BE2C (cell line): ENCODE results near the gene LPCAT3.
"Not testable (repeated sequence)": the region's sequence is repeated elsewhere in the genome, so short reads cannot be mapped to it uniquely, and the experiment has no call there.

Experiments used
- DNase-seq: peaks from one replicate; pipeline ENCODE4 v3.0.0-alpha.2; 2020
- H3K27me3 ChIP-seq: fragments of 250-450 bp; sonication (Bioruptor Pico); 2 replicates; pipeline ENCODE4 v1.5.1; 2020; ENCODE audit warnings: mild to moderate bottlenecking
- H3K36me3 ChIP-seq: fragments of 250-450 bp; sonication (Bioruptor Pico); 2 replicates; pipeline ENCODE4 v1.5.1; 2020; ENCODE audit warnings: mild to moderate bottlenecking
- H3K4me1 ChIP-seq: fragments of 250-450 bp; sonication (Bioruptor Pico); 2 replicates; pipeline ENCODE4 v1.5.1; 2020
- H3K4me3 ChIP-seq: 2 replicates; pipeline ENCODE4 v1.5.1; 2011; ENCODE audit warnings: low read depth, low read length
- H3K9me3 ChIP-seq: fragments of 250-450 bp; sonication (Bioruptor Pico); 2 replicates; pipeline ENCODE4 v1.5.1; 2020
- CTCF ChIP-seq: IDR thresholded peaks from 2 replicates; pipeline ENCODE4 v1.5.1; 2012; ENCODE audit warnings: mild to moderate bottlenecking, low read depth, low read length

LPCAT3 gene

GRCh38 chr12:7039403-7039802 lies 21.1 kb upstream of the LPCAT3 start:
- Histone ChIP-seq H3K4me1 (no peaks in the 10 kb centered on the region), H3K27me3 (no peaks in the 10 kb centered on the region; the same call in 1 of the 2 replicates), H3K36me3 (no peaks in the 10 kb centered on the region), H3K9me3 (no peaks in the 10 kb centered on the region), H3K4me3 (no peak overlapping the region)
- no peak for TF ChIP-seq CTCF
- no peak for DNase-seq

GRCh38 chr12:7038591-7038990 lies 20.3 kb upstream of the LPCAT3 start:
- no peaks in the 10 kb centered on the region for H3K4me1 ChIP-seq
- no peaks in the 10 kb centered on the region for H3K9me3 ChIP-seq
- H3K27me3 ChIP-seq, result no peaks in the 10 kb centered on the region; the same call in 1 of the 2 replicates
- no peak overlapping the region for H3K4me3 ChIP-seq
- no peak for TF ChIP-seq CTCF
- no peak for DNase-seq
- H3K36me3 ChIP-seq, result no peaks in the 10 kb centered on the region

- DNase-seq, H3K4me3 ChIP-seq, H3K27me3 ChIP-seq, H3K36me3 ChIP-seq, H3K9me3 ChIP-seq, H3K4me1 ChIP-seq: not testable (repeated sequence)
These were observed 19.1 kb upstream of the LPCAT3 start for GRCh38 chr12:7037411-7037810.

- no peak for DNase-seq
- Histone ChIP-seq H3K4me1 (no peaks in the 10 kb centered on the region), H3K9me3 (no peaks in the 10 kb centered on the region; the same call in 1 of the 2 replicates), H3K27me3 (no peaks in the 10 kb centered on the region), H3K4me3 (no peak overlapping the region), H3K36me3 (no peaks in the 10 kb centered on the region)
- TF ChIP-seq CTCF, result no peak
These were observed 17.2 kb upstream of the LPCAT3 start for GRCh38 chr12:7035463-7035862.

GRCh38 chr12:7034464-7034863 lies 16.2 kb upstream of the LPCAT3 start:
- H3K4me3 ChIP-seq, result no peak overlapping the region
- no peaks in the 10 kb centered on the region; the same call in 1 of the 2 replicates for H3K9me3 ChIP-seq
- no peak for DNase-seq
- no peaks in the 10 kb centered on the region for H3K36me3 ChIP-seq
- no peaks in the 10 kb centered on the region for H3K27me3 ChIP-seq
- no peak for TF ChIP-seq CTCF
- no peaks in the 10 kb centered on the region for H3K4me1 ChIP-seq

GRCh38 chr12:7032990-7033389 lies 14.7 kb upstream of the LPCAT3 start:
- H3K4me1 ChIP-seq, result no peaks in the 10 kb centered on the region
- H3K36me3 ChIP-seq, result no peaks in the 10 kb centered on the region
- TF ChIP-seq CTCF, result no peak
- H3K27me3 ChIP-seq, result no peaks in the 10 kb centered on the region
- no peaks in the 10 kb centered on the region; the same call in 1 of the 2 replicates for H3K9me3 ChIP-seq
- DNase-seq, result no peak
- H3K4me3 ChIP-seq, result no peak overlapping the region

GRCh38 chr12:7031306-7031705 lies 13.0 kb upstream of the LPCAT3 start:
- Histone ChIP-seq H3K4me3 (no peak overlapping the region), H3K36me3 (no peaks in the 10 kb centered on the region), H3K9me3 (no peaks in the 10 kb centered on the region; the same call in 1 of the 2 replicates), H3K27me3 (no peaks in the 10 kb centered on the region), H3K4me1 (no peaks in the 10 kb centered on the region)
- no peak for TF ChIP-seq CTCF
- no peak for DNase-seq
